Measurements from ENCODE around the gene DCAF4L1.

Gene DCAF4L1

GRCh38 chr4:41991916-41992767 is 10.6 kb downstream of the DCAF4L1 start:
- no peak for DNase-seq

- no peak for DNase-seq
Measured at GRCh38 chr4:41992967-41993857, 11.7 kb downstream of the DCAF4L1 start.

GRCh38 chr4:41994461-41994985 is 13.0 kb downstream of the DCAF4L1 start:
- no peak for DNase-seq

GRCh38 chr4:41998019-41998418 is 16.5 kb downstream of the DCAF4L1 start:
- DNase-seq, result no peak

- DNase-seq, result no peak
Measured at GRCh38 chr4:41999321-41999720, 17.8 kb downstream of the DCAF4L1 start.

- DNase-seq, result no peak
Measured at GRCh38 chr4:42008011-42008786, 26.6 kb downstream of the DCAF4L1 start.

GRCh38 chr4:42015438-42015837 is 33.9 kb downstream of the DCAF4L1 start:
- DNase-seq, result no peak

- DNase-seq, result no peak
Measured at GRCh38 chr4:42018451-42018850, 36.9 kb downstream of the DCAF4L1 start.
